Adrenal gland (tissue), 12 donors: ENCODE results near the gene EFHC1. TPM values are rescaled to one million over a fixed set of nuclear protein-coding genes. Genes with fewer than 3 reads are reported as not detected.

Experiments
- DNase-seq, 7 donors: peaks; one replicate each; pipeline ENCODE4 v3.0.0-alpha.2; 2019 to 2020
- H3K27ac ChIP-seq, 5 donors: fragments of 200-600 bp; sonication (generic) in 4 of 5; 1 replicate in 3 of 5; 2 replicates in 2 of 5; pipeline versions ENCODE4 v1.5.1 to v1.8.0; 2016 to 2020; ENCODE audit warnings: mild to moderate bottlenecking in 1 of 5
- H3K27me3 ChIP-seq: fragments of 200-600 bp; 2 replicates; pipeline ENCODE4 v1.8.0; 2021
- H3K36me3 ChIP-seq, 2 donors: fragments of 200-600 bp; replicated peaks in 1 of 2; 1 replicate in 1 of 2; 2 replicates in 1 of 2; pipeline versions ENCODE4 v1.5.1 to v1.8.0; 2018 to 2022
- H3K4me1 ChIP-seq, 2 donors: fragments of 200-600 bp; replicated peaks in 1 of 2; 1 replicate in 1 of 2; 2 replicates in 1 of 2; pipeline versions ENCODE4 v1.5.1 to v1.8.0; 2018 to 2021
- H3K4me3 ChIP-seq, 4 donors: fragments of 200-600 bp; sonication (generic) in 3 of 4; one replicate each; pipeline ENCODE4 v1.5.1; 2016 to 2018
- H3K9me3 ChIP-seq, 3 donors: fragments of 200-600 bp; sonication (generic) in 1 of 3; replicated peaks in 1 of 3; 1 replicate in 2 of 3; 2 replicates in 1 of 3; pipeline versions ENCODE4 v1.5.1 to v1.8.0; 2016 to 2021
- POLR2A ChIP-seq, 2 donors: fragments of 450-650 bp; IDR thresholded peaks; one replicate each; pipeline ENCODE4 v1.6.1; 2017; ENCODE audit warnings: antibody characterized with exemption in 2 of 2, mild to moderate bottlenecking in 2 of 2, moderate library complexity in 1 of 2
- WGBS, 4 donors: extraction: QIAGEN DNeasy Blood & Tissue Kit in 2 of 4; methylation state at CpG; one replicate each; pipeline versions ENCODE4 v1.1.5 to v1.1.7; 2013 to 2017; 5-methylcytosine and 5-hydroxymethylcytosine counted together
- intact Hi-C, 2 donors: fragments of 100-400 bp; cut with DNase I; formaldehyde crosslinking; loops; one replicate each; pipeline versions ENCODE4 v1.14.1 to v1.15.0; 2022 to 2023
- polyA plus RNA-seq, 3 donors: library from polyadenylated mRNA; stranded (reverse); fragments of 200-250 nt in 2 of 3; fragments of 350-450 nt in 1 of 3; fragmentation: Illumina TruSeq in 1 of 3; extraction: RNeasy Lipid Tissue Mini Kit (QIAGEN cat#74804) in 1 of 3; gene quantifications; one replicate each; pipeline ENCODE4 v1.2.3, GENCODE V29; 2013 to 2014
- total RNA-seq, 9 donors: library from RNA; depleted of rRNA in 4 of 9; stranded (reverse); fragments of >200 nt in 4 of 9; fragments of 120-200 nt in 1 of 9; fragmentation: NEBNext Ultra II Directional in 1 of 9; extraction: Animal tissue kit (Norgen Biotek cat#: 25700) in 1 of 9; gene quantifications; one replicate each; pipeline versions ENCODE4 v1.1.0 to v1.2.4, GENCODE V29; 2013 to 2023
- TF ChIP-seq, protein P1 (sequence below), 6 experiments: fragments of 450-650 bp in 4 of 6; fragments of 200-600 bp in 2 of 6; sonication (generic) in 1 of 6; IDR thresholded peaks; 1 replicate in 5 of 6; 2 replicates in 1 of 6; pipeline versions ENCODE4 v1.5.1 to v1.8.0; 2016 to 2021; ENCODE audit warnings: antibody characterized with exemption in 6 of 6, mild to moderate bottlenecking in 2 of 6, moderate library complexity in 1 of 6
- donor health status: healthy with polysubstance abuse.
- donor health status: Bipolar disorder and iron deficiency.
- donor health status: DM: yes; HTN: yes; CAD: no.
- donor health status: DM: no; HTN: no; CAD: no.
- donor health status: DM: no; HTN: no; CAD: no.
- donor health status: DM: yes; HTN: yes; CAD: no.

EFHC1 gene
- total and polyA plus RNA-seq, 12 donors = 4.0 to 47.9 (median 16.8) TPM

DNA sequence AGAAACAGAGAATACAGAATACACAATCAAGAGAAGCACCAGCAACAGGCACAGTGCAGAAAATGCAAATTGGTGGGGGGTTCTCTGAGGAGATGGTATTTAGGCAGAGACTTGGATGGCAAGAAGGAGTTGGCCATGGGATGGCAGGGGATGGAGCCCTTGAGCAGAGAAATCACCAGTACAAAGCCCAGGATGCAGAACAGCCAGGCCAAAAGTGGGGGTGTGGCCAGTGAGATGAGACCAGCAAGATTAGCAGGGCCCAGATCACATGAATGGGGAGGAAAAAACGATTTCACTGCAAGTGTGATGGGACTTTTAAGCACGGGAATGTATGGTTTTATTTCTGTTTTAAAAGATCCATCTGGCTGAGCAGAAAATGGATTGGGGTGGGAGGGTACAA lies 93.3 kb downstream of the EFHC1 start:
- TF ChIP-seq, protein P1, sequence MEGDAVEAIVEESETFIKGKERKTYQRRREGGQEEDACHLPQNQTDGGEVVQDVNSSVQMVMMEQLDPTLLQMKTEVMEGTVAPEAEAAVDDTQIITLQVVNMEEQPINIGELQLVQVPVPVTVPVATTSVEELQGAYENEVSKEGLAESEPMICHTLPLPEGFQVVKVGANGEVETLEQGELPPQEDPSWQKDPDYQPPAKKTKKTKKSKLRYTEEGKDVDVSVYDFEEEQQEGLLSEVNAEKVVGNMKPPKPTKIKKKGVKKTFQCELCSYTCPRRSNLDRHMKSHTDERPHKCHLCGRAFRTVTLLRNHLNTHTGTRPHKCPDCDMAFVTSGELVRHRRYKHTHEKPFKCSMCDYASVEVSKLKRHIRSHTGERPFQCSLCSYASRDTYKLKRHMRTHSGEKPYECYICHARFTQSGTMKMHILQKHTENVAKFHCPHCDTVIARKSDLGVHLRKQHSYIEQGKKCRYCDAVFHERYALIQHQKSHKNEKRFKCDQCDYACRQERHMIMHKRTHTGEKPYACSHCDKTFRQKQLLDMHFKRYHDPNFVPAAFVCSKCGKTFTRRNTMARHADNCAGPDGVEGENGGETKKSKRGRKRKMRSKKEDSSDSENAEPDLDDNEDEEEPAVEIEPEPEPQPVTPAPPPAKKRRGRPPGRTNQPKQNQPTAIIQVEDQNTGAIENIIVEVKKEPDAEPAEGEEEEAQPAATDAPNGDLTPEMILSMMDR (IDR thresholded peaks at IDR 0.05) = no peak
- TF ChIP-seq POLR2A (IDR thresholded peaks at IDR 0.05) = no peak
- Histone ChIP-seq H3K36me3 (peaks cover 0 to 24% of the 10 kb centered on the region in 2 donors), H3K27me3 (no peaks in the 10 kb centered on the region), H3K4me1 (peaks cover 18 to 35% of the 10 kb centered on the region in 2 donors), H3K9me3 (no peaks in the 10 kb centered on the region), H3K27ac (peak overlapping the region in 1 of 5 donors; percentile 29), H3K4me3 (no peak overlapping the region)
- intact Hi-C loops = no loop called here
- WGBS, 4 donors = 66 to 80% (median 71%) methylated on average over 2 of the region's 2 CpGs
- no peak for DNase-seq

DNA sequence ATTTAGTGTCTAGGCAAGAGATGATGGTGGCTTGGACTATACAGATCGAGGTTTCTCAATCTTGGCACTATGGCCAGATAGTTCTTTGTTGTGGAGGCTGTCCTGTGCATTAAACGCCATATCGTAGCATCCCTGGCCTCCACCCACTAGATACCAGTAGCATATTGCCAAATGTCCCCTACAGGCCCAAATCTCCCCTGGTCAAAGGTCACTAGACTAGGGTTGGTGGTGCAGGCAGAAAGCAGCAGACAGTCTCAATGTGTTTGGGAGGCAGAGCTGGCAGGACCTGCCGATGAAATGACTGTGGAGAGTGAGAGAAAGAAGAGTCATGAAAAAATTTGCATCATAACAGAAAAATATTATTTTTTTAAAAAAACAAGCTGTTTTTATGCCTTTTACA lies 93.8 kb downstream of the EFHC1 start:
- intact Hi-C loops = no loop called here
- DNase-seq = no peak
- Histone ChIP-seq H3K9me3 (no peaks in the 10 kb centered on the region), H3K4me3 (no peak overlapping the region), H3K27me3 (no peaks in the 10 kb centered on the region), H3K36me3 (peaks cover 0 to 20% of the 10 kb centered on the region in 2 donors), H3K4me1 (peaks cover 18 to 35% of the 10 kb centered on the region in 2 donors), H3K27ac (peak overlapping the region in 1 of 5 donors; percentile 29)
- TF ChIP-seq, protein P1 (IDR thresholded peaks at IDR 0.05) = no peak
- no peak for TF ChIP-seq POLR2A (IDR thresholded peaks at IDR 0.05)
- 88 to 96% (median 93%) methylated on average over 4 of the region's 4 CpGs for WGBS, 4 donors

DNA sequence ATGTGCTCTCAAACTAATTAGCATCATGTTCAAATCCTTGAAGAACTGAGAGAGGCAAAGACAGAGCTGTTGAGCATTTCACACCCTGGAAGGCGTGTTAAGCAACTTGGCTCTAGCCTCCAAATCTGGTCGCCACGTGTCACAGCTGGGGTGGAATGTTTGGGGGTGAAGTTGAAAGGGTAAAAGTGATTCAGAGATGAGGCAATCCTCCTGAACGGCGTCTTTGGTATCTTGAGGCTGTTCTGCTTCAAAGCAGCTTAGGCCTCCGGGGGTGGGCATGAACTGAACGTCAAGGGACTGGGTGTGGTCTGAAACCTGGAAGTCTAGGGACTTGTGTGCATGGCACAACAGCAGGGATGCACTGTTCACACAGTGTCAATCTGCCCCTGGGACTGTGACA lies 94.4 kb downstream of the EFHC1 start:
- 59 to 75% (median 71%) methylated on average over 7 of the region's 7 CpGs for WGBS, 4 donors
- H3K27ac ChIP-seq = peak overlapping the region in 1 of 5 donors; percentile 54
- no peak for TF ChIP-seq POLR2A (IDR thresholded peaks at IDR 0.05)
- TF ChIP-seq, protein P1 (IDR thresholded peaks at IDR 0.05) = no peak
- DNase-seq = peak in 1 of 7 donors; percentile 37
- no peak overlapping the region for H3K4me3 ChIP-seq
- intact Hi-C loops = no loop called here
- peaks cover 0 to 14% of the 10 kb centered on the region in 2 donors for H3K36me3 ChIP-seq
- H3K27me3 ChIP-seq = no peaks in the 10 kb centered on the region
- H3K9me3 ChIP-seq = no peaks in the 10 kb centered on the region
- H3K4me1 ChIP-seq = peaks cover 18 to 35% of the 10 kb centered on the region in 2 donors

DNA sequence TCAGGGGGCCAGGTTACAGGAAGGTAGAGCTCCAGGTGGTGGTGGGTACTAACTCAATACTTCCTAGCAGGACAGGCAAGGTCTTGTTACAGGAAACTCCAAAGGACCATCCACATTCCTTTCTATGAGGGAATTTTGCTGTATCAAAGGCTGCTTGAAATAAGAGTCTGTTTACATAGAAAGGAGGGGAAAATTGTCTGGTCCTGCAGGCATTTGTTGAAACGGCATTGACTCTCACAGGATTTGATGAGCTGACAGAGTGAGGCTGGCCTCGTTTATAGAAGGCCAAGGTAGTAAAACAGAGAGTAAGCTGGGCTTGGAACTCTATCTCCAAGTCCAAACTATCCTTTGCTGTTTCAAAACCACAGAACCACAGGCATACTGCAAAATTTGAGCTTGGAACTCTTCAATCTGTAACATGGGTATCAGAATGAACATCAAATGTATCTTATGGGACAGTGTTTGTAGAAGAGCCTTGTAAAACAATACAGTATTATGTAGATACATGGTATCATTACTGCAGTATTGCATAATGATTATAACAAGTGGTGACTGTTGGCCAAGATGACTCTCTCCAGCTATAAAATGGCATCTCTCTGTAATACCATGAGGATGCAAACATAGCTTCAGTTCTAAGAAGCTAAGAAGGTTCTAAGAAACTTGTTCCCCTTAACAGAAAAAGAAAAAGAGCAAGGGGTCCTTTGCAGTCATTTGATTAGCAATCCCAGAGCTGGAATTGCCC lies 95.2 kb downstream of the EFHC1 start:
- no peaks in the 10 kb centered on the region for H3K9me3 ChIP-seq
- H3K27me3 ChIP-seq = no peaks in the 10 kb centered on the region
- DNase-seq = no peak
- peaks cover 18 to 35% of the 10 kb centered on the region in 2 donors for H3K4me1 ChIP-seq
- no peak for TF ChIP-seq POLR2A (IDR thresholded peaks at IDR 0.05)
- TF ChIP-seq, protein P1 (IDR thresholded peaks at IDR 0.05) = no peak
- H3K36me3 ChIP-seq = peaks cover 0 to 5% of the 10 kb centered on the region in 2 donors
- 81 to 92% (median 86%) methylated on average over 2 of the region's 2 CpGs for WGBS, 4 donors
- H3K27ac ChIP-seq = peak overlapping the region in 1 of 5 donors; percentile 54
- H3K4me3 ChIP-seq = no peak overlapping the region
- intact Hi-C loops = no loop called here
